CD4-positive, alpha-beta T cell (primary cell): Measurements from ENCODE around the gene BACE1. TPM values are rescaled to one million over a fixed set of nuclear protein-coding genes. Genes with fewer than 3 reads are reported as not detected.

Source experiments
- ATAC-seq: fragments of 200-7000 bp; cut with Tn5 transposase; one replicate; pipeline ENCODE4 v1.10.0; 2022; ENCODE audit warnings: mild to moderate bottlenecking; ENCODE audit not compliant: poor library complexity
- CTCF ChIA-PET: fragments of 350-600 bp; sonication (Branson Sonifier 250); formaldehyde crosslinking; loops from one replicate; lab custom pipeline; 2021; ENCODE audit warnings: antibody characterized with exemption, inconsistent platforms; lab: Charles Lee
- POLR2A ChIA-PET: fragments of 350-600 bp; sonication (Branson Sonifier 250); formaldehyde crosslinking; loops from one replicate; lab custom pipeline; 2021; ENCODE audit warnings: antibody characterized with exemption, inconsistent platforms; lab: Charles Lee
- DNase-seq, 14 experiments: peaks; one replicate each; pipeline ENCODE4 v3.0.0-alpha.2; 2013 to 2020; ENCODE audit warnings: mixed read lengths in 2 of 14
- H3K27ac ChIP-seq, 2 donors: one replicate each; pipeline versions ENCODE4 v1.5.1 to v1.7.0; 2013; ENCODE audit warnings: low read length in 2 of 2, low read depth in 1 of 2, mild to moderate bottlenecking in 1 of 2
- H3K27me3 ChIP-seq, 2 experiments: 1 replicate in 1 of 2; 2 replicates in 1 of 2; pipeline versions ENCODE4 v1.6.1 to v1.7.0; 2013; ENCODE audit warnings: low read length in 2 of 2, control low read depth in 1 of 2, mild to moderate bottlenecking in 1 of 2, moderate library complexity in 1 of 2; ENCODE audit not compliant: insufficient read depth in 2 of 2, control insufficient read depth in 1 of 2
- H3K36me3 ChIP-seq: one replicate; pipeline ENCODE4 v1.6.1; 2013; ENCODE audit warnings: low read length, control low read depth; ENCODE audit not compliant: insufficient read depth
- H3K4me1 ChIP-seq: one replicate; pipeline ENCODE4 v1.6.1; 2013; ENCODE audit warnings: low read length, control low read depth; ENCODE audit not compliant: insufficient read depth
- H3K4me3 ChIP-seq: one replicate; pipeline ENCODE4 v1.5.1; 2013; ENCODE audit warnings: mild to moderate bottlenecking, low read length, moderate library complexity
- H3K9me3 ChIP-seq, 2 experiments: 1 replicate in 1 of 2; 2 replicates in 1 of 2; pipeline versions ENCODE4 v1.6.1 to v1.7.0; 2013; ENCODE audit warnings: low read length in 2 of 2, mild to moderate bottlenecking in 2 of 2, control low read depth in 1 of 2, moderate library complexity in 1 of 2; ENCODE audit not compliant: control insufficient read depth in 1 of 2, insufficient read depth in 1 of 2
- H3K27ac Mint-ChIP-seq: one replicate; pipeline ENCODE4 v1.8.0; 2020; ENCODE audit warnings: mixed read lengths
- H3K27me3 Mint-ChIP-seq: one replicate; pipeline ENCODE4 v1.8.0; 2021; ENCODE audit warnings: mixed read lengths
- H3K36me3 Mint-ChIP-seq: one replicate; pipeline ENCODE4 v1.8.0; 2021; ENCODE audit warnings: low read depth, mixed read lengths
- H3K4me1 Mint-ChIP-seq: one replicate; pipeline ENCODE4 v1.8.0; 2021; ENCODE audit warnings: low read depth, mixed read lengths
- H3K4me3 Mint-ChIP-seq: one replicate; pipeline ENCODE4 v1.8.0; 2020; ENCODE audit warnings: mild to moderate bottlenecking, mixed read lengths
- H3K9me3 Mint-ChIP-seq: one replicate; pipeline ENCODE4 v1.8.0; 2020; ENCODE audit warnings: mixed read lengths
- CTCF ChIP-seq: fragments of 200-600 bp; IDR thresholded peaks from one replicate; pipeline ENCODE4 v1.8.0; 2022; ENCODE audit warnings: antibody characterized with exemption, mild to moderate bottlenecking
- intact Hi-C, 2 experiments: fragments of 100-400 bp; cut with DNase I in 1 of 2; cut with micrococcal nuclease in 1 of 2; formaldehyde crosslinking; loops; one replicate each; pipeline versions ENCODE4 v1.15.1 to v1.9.0; 2023 to 2025; cut with DNase I, micrococcal nuclease
- total RNA-seq, 174 experiments: library from RNA in 2 of 174; stranded (reverse) in 2 of 174; gene quantifications; one replicate each; pipeline ENCODE4 v1.2.3 and lab custom pipeline; 2021 to 2026

The BACE1 gene
- total RNA-seq, 2 experiments from 2014 or later = 0.38 to 0.59 TPM

- ATAC-seq = no peak
- Mint-ChIP-seq H3K4me3 (no peak overlapping the region), H3K27me3 (no peaks in the 10 kb centered on the region), H3K4me1 (peaks cover 25% of the 10 kb centered on the region), H3K27ac (no peak overlapping the region), H3K36me3 (peaks cover 91% of the 10 kb centered on the region), H3K9me3 (no peaks in the 10 kb centered on the region)
- intact Hi-C loops = no loop called here
- TF ChIP-seq CTCF = no peak
- DNase-seq = no peak
- H3K36me3 ChIP-seq = peaks cover 55% of the 10 kb centered on the region
- H3K9me3 ChIP-seq = no peaks in the 10 kb centered on the region
- no peak overlapping the region for H3K27ac ChIP-seq
- POLR2A ChIA-PET = no interaction called here
- H3K27me3 ChIP-seq = no peaks in the 10 kb centered on the region
- CTCF ChIA-PET = interaction anchor here (0.5 kb wide), 1 partner anchor 486 kb away, joined by 3 read pairs; no protein-coding TSS in a partner anchor
- H3K4me1 ChIP-seq = peaks cover 40% of the 10 kb centered on the region
- H3K4me3 ChIP-seq = no peak overlapping the region
Observed at GRCh38 chr11:117284053-117284452, 32.0 kb downstream of the BACE1 start.

- no peaks in the 10 kb centered on the region for H3K27me3 ChIP-seq
- no peak overlapping the region for H3K27ac ChIP-seq
- peaks cover 32% of the 10 kb centered on the region for H3K4me1 Mint-ChIP-seq
- peaks cover 55% of the 10 kb centered on the region for H3K36me3 ChIP-seq
- no peak overlapping the region for H3K4me3 ChIP-seq
- no peak for DNase-seq
- no peaks in the 10 kb centered on the region for H3K9me3 Mint-ChIP-seq
- no peaks in the 10 kb centered on the region for H3K27me3 Mint-ChIP-seq
- no peak for TF ChIP-seq CTCF
- no peak overlapping the region for H3K27ac Mint-ChIP-seq
- POLR2A ChIA-PET = no interaction called here
- H3K4me3 Mint-ChIP-seq = no peak overlapping the region
- intact Hi-C loops = no loop called here
- CTCF ChIA-PET = no interaction called here
- ATAC-seq = no peak
- no peaks in the 10 kb centered on the region for H3K9me3 ChIP-seq
- H3K36me3 Mint-ChIP-seq = peaks cover 84% of the 10 kb centered on the region
- peaks cover 48% of the 10 kb centered on the region for H3K4me1 ChIP-seq
Observed at GRCh38 chr11:117282956-117283355, 33.1 kb downstream of the BACE1 start.

GRCh38 chr11:117281869-117282268, 34.2 kb downstream of the BACE1 start:
- no peak for ATAC-seq
- Histone ChIP-seq H3K36me3 (peaks cover 53% of the 10 kb centered on the region), H3K27me3 (no peaks in the 10 kb centered on the region), H3K4me3 (no peak overlapping the region), H3K4me1 (peaks cover 39% of the 10 kb centered on the region), H3K9me3 (no peaks in the 10 kb centered on the region), H3K27ac (no peak overlapping the region)
- intact Hi-C loops = no loop called here
- CTCF ChIA-PET = no interaction called here
- H3K4me1 Mint-ChIP-seq = peaks cover 32% of the 10 kb centered on the region
- DNase-seq = no peak
- no peak for TF ChIP-seq CTCF
- POLR2A ChIA-PET = no interaction called here
- peaks cover 79% of the 10 kb centered on the region for H3K36me3 Mint-ChIP-seq
- H3K27me3 Mint-ChIP-seq = no peaks in the 10 kb centered on the region
- no peaks in the 10 kb centered on the region for H3K9me3 Mint-ChIP-seq
- H3K27ac Mint-ChIP-seq = peak overlapping the region; percentile 78
- peak overlapping the region; percentile 46 for H3K4me3 Mint-ChIP-seq
